Psoas muscle (tissue), 8 donors: ENCODE measurements around the gene VAC14. TPM values are rescaled to one million over a fixed set of nuclear protein-coding genes. Genes with fewer than 3 reads are reported as not detected.

Source experiments
- ATAC-seq, 4 donors: fragments of 200-7000 bp; cut with Tn5 transposase; one replicate each; pipeline ENCODE4 v1.9.1; 2020; ENCODE audit warnings: moderate library complexity in 3 of 4, mild to moderate bottlenecking in 2 of 4
- DNase-seq, 2 donors: peaks; one replicate each; pipeline ENCODE4 v3.0.0-alpha.2; 2020
- H3K27ac ChIP-seq: fragments of 200-600 bp; one replicate; pipeline ENCODE4 v1.8.0; 2022
- H3K27me3 ChIP-seq, 3 donors: fragments of 200-600 bp in 1 of 3; one replicate each; pipeline versions ENCODE4 v1.6.1 to v1.8.0; 2013 to 2022; ENCODE audit warnings: low read length in 2 of 3, mild to moderate bottlenecking in 2 of 3, moderate library complexity in 1 of 3; ENCODE audit not compliant: insufficient read depth in 3 of 3
- H3K36me3 ChIP-seq, 2 donors: fragments of 200-600 bp in 1 of 2; one replicate each; pipeline versions ENCODE4 v1.6.1 to v1.8.0; 2013 to 2022; ENCODE audit warnings: low read depth in 1 of 2, mild to moderate bottlenecking in 1 of 2, moderate library complexity in 1 of 2; ENCODE audit not compliant: insufficient read depth in 1 of 2
- H3K4me1 ChIP-seq: fragments of 200-600 bp; one replicate; pipeline ENCODE4 v1.8.0; 2022
- H3K4me3 ChIP-seq: fragments of 200-600 bp; one replicate; pipeline ENCODE4 v1.8.0; 2022; ENCODE audit warnings: mild to moderate bottlenecking
- H3K9me3 ChIP-seq: fragments of 200-600 bp; one replicate; pipeline ENCODE4 v1.8.0; 2022
- WGBS, 3 donors: extraction: QIAGEN DNeasy Blood & Tissue Kit; methylation state at CpG; one replicate each; pipeline versions ENCODE4 v1.1.6 to v1.1.7; 2013; 5-methylcytosine and 5-hydroxymethylcytosine counted together
- intact Hi-C, 2 donors: fragments of 100-400 bp; cut with DNase I; formaldehyde crosslinking; loops; one replicate each; pipeline versions ENCODE4 v1.11.0 to v1.14.2; 2022
- polyA plus RNA-seq, 3 donors: library from polyadenylated mRNA; stranded (reverse); fragments of 200-250 nt; gene quantifications; one replicate each; pipeline ENCODE4 v1.2.3, GENCODE V29; 2013
- total RNA-seq, 4 donors: library from RNA; stranded (reverse); fragmentation: NEBNext Ultra II Directional in 2 of 4; extraction: Animal tissue kit (Norgen Biotek cat#: 25700) in 2 of 4; gene quantifications; one replicate each; pipeline versions ENCODE4 v1.2.1 to v1.2.4, GENCODE V29; 2021 to 2023
- TF ChIP-seq, protein P1 (sequence below): fragments of 200-600 bp; IDR thresholded peaks from one replicate; pipeline ENCODE4 v1.8.0; 2022; ENCODE audit warnings: antibody characterized with exemption
- donor health status: healthy with polysubstance abuse.
- donor health status: DM: no; HTN: no; CAD: no; lungs with moderate emphysema.
- donor health status: Bipolar disorder and iron deficiency.
- donor health status: healthy.
- donor health status: DM: yes; HTN: yes; CAD: no.
- donor health status: DM: no; HTN: no; CAD: no.
- donor health status: DM: no; HTN: no; CAD: no.
- donor health status: DM: yes; HTN: yes; CAD: no.

The VAC14 gene
- total and polyA plus RNA-seq, 7 donors, result 19.9 to 24.3 (median 23.0) TPM

- H3K9me3 ChIP-seq, result no peaks in the 10 kb centered on the region
- intact Hi-C loops, result loop anchor here (2.0 to 5.0 kb wide), 5 partner anchors 18 to 244 kb away; no protein-coding TSS in a partner anchor
- ATAC-seq (peak; percentile 77 to 87 (median 82)), DNase-seq (peak; percentile 67 to 83)
- H3K4me1 ChIP-seq, result peaks cover 48% of the 10 kb centered on the region
- no peak overlapping the region for H3K4me3 ChIP-seq
- H3K27me3 ChIP-seq, result no peaks in the 10 kb centered on the region
- TF ChIP-seq, protein P1, sequence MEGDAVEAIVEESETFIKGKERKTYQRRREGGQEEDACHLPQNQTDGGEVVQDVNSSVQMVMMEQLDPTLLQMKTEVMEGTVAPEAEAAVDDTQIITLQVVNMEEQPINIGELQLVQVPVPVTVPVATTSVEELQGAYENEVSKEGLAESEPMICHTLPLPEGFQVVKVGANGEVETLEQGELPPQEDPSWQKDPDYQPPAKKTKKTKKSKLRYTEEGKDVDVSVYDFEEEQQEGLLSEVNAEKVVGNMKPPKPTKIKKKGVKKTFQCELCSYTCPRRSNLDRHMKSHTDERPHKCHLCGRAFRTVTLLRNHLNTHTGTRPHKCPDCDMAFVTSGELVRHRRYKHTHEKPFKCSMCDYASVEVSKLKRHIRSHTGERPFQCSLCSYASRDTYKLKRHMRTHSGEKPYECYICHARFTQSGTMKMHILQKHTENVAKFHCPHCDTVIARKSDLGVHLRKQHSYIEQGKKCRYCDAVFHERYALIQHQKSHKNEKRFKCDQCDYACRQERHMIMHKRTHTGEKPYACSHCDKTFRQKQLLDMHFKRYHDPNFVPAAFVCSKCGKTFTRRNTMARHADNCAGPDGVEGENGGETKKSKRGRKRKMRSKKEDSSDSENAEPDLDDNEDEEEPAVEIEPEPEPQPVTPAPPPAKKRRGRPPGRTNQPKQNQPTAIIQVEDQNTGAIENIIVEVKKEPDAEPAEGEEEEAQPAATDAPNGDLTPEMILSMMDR, result peak; percentile 97
- peak overlapping the region; percentile 49 for H3K27ac ChIP-seq
- peaks cover 0 to 10% of the 10 kb centered on the region in 2 donors for H3K36me3 ChIP-seq
- WGBS, 3 donors, result 20 to 38% (median 20%) methylated on average over 15 of the region's 15 CpGs
Measured at GRCh38 chr16:70770626-70771552, 30.1 kb downstream of the VAC14 start.

- DNase-seq (peak in 1 of 2 donors; percentile 50), ATAC-seq (peak in 3 of 4 donors; percentile 64 to 73 (median 70))
- TF ChIP-seq, protein P1, result no peak
- peaks cover 0 to 13% of the 10 kb centered on the region in 2 donors for H3K36me3 ChIP-seq
- intact Hi-C loops, result loop anchor here (2.0 to 5.0 kb wide), 5 partner anchors 17 to 243 kb away; no protein-coding TSS in a partner anchor
- H3K27me3 ChIP-seq, result no peaks in the 10 kb centered on the region
- no peaks in the 10 kb centered on the region for H3K9me3 ChIP-seq
- no peak overlapping the region for H3K4me3 ChIP-seq
- WGBS, 3 donors, result 50 to 74% (median 54%) methylated on average over 9 of the region's 9 CpGs
- peak overlapping the region; percentile 23 for H3K27ac ChIP-seq
- peaks cover 48% of the 10 kb centered on the region for H3K4me1 ChIP-seq
Measured at GRCh38 chr16:70770291-70770625, 30.7 kb downstream of the VAC14 start.

DNA sequence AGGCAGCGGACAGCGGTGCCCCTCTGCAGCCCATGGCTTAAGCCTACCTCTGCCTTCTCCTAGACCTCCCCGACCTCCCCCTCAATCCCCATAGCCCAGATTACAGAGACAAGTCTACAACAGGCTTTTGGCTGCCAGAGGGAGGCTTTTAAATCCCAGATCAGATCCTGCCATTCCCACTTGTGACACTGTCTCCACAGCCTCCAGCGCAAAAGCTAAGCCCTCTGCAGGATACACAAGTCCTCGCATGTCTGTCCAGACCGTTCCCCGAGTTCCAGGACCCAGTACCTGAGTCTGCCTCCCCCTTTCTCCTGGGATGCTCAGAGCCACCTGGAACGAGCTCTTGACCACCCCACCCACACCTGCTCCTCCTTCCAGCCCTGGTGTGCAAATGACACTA lies 31.2 kb downstream of the VAC14 start:
- no peaks in the 10 kb centered on the region for H3K27me3 ChIP-seq
- no peak overlapping the region for H3K4me3 ChIP-seq
- no peak overlapping the region for H3K27ac ChIP-seq
- TF ChIP-seq, protein P1, result no peak
- intact Hi-C loops, result loop anchor here (2.0 to 5.0 kb wide), 5 partner anchors 17 to 242 kb away; no protein-coding TSS in a partner anchor
- peaks cover 0 to 15% of the 10 kb centered on the region in 2 donors for H3K36me3 ChIP-seq
- DNase-seq (peak in 1 of 2 donors; percentile 39), ATAC-seq (no peak)
- WGBS, 3 donors, result 81 to 92% (median 89%) methylated on average over 8 of the region's 8 CpGs
- H3K4me1 ChIP-seq, result peaks cover 48% of the 10 kb centered on the region
- no peaks in the 10 kb centered on the region for H3K9me3 ChIP-seq

DNA sequence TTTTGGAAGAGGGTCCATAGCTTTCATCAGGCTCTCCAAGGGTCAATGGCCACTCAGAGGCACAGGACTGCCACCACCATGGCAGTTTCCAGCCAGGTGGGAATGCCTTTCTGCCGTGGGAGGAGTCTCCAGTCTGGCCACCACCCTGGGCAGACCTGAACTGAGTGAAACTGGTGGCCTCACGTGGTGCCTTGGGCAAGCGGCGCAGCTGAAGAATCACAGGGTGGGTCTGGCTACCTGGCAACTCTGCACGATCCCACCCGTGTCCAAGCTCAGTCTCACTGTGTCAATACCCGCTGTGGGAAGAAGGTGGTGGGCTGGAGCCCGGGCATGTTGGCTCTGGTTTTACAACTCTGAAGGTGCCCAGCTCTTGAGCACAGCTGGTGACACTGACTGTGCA lies 31.8 kb downstream of the VAC14 start:
- intact Hi-C loops, result no loop called here
- Histone ChIP-seq H3K27me3 (no peaks in the 10 kb centered on the region), H3K27ac (no peak overlapping the region), H3K36me3 (peaks cover 0 to 13% of the 10 kb centered on the region in 2 donors), H3K4me3 (no peak overlapping the region), H3K4me1 (peaks cover 48% of the 10 kb centered on the region), H3K9me3 (no peaks in the 10 kb centered on the region)
- DNase-seq (peak in 1 of 2 donors; percentile 29), ATAC-seq (no peak)
- 74 to 87% (median 77%) methylated on average over 8 of the region's 8 CpGs for WGBS, 3 donors
- TF ChIP-seq, protein P1, result no peak
